Measurements from ENCODE around the gene MAGEL2. TPM values are rescaled to one million over a fixed set of nuclear protein-coding genes. Genes with fewer than 3 reads are reported as not detected.

MAGEL2 gene
- total RNA-seq, 1 experiment from 2014 or later = not detected

GRCh38 chr15:23690450-23690852 is 42.8 kb upstream of the MAGEL2 start:
- no TSS peak for BruUV-seq (replicated peaks)
- RAD21 ChIA-PET (ENCODE audit: low non-redundant PET in 1 of 2, low total read pairs in 2 of 2, uncharacterized antibody in 2 of 2, unreplicated experiment in 2 of 2) = no interaction called here
- no peaks in the 10 kb centered on the region for H3K9me2 ChIP-seq (ENCODE audit: insufficient read depth)

More at GRCh38 chr15:23690450-23690852, 42.8 kb upstream of the MAGEL2 start:
- TF ChIP-seq ZFX (IDR thresholded peaks at IDR 0.05) (no peak), ZNF274 (IDR thresholded peaks at IDR 0.05; ENCODE audit: low read depth, low read length) (no peak), TCF7L2 (IDR thresholded peaks at IDR 0.05; ENCODE audit: borderline replicate concordance, extremely low read depth, insufficient read depth, insufficient read length) (no peak), RAD21 (IDR thresholded peaks at IDR 0.05; ENCODE audit: low read depth) (no peak), POLR2AphosphoS5 (IDR thresholded peaks at IDR 0.05; ENCODE audit: low read depth, low read length) (no peak), CBX3 (IDR thresholded peaks at IDR 0.05; ENCODE audit: low read depth) (no peak), REST (IDR thresholded peaks at IDR 0.05; ENCODE audit: low read depth) (no peak)
- Histone ChIP-seq H3K36me3 (ENCODE audit: control insufficient read depth in 1 of 2, insufficient read depth in 2 of 2, low read length in 2 of 2) (no peaks in the 10 kb centered on the region), H2AFZ (ENCODE audit: low read depth, low read length, poor library complexity, severe bottlenecking) (no peak overlapping the region), H3K27ac (ENCODE audit: low read depth, low read length) (no peak overlapping the region), H3K9ac (ENCODE audit: low read length) (no peak overlapping the region), H4K20me1 (ENCODE audit: insufficient read depth) (no peaks in the 10 kb centered on the region), H3K4me3 (replicated peaks in 1 of 2; ENCODE audit: low read depth in 1 of 2, low read length in 2 of 2) (no peak overlapping the region), H3K4me1 (ENCODE audit: control insufficient read depth in 1 of 2, insufficient read depth in 2 of 2, low read length in 2 of 2) (no peaks in the 10 kb centered on the region), H3K79me2 (ENCODE audit: insufficient read depth, low read length) (no peaks in the 10 kb centered on the region), H3K27me3 (ENCODE audit: insufficient read depth, low read length) (no peaks in the 10 kb centered on the region), H3K4me2 (ENCODE audit: low read length) (no peak overlapping the region), H3K9me3 (ENCODE audit: control insufficient read depth in 1 of 2, insufficient read depth in 1 of 2, low read depth in 1 of 2, low read length in 2 of 2) (peaks cover 5 to 37% of the 10 kb centered on the region in 2 experiments; a peak in 2 of 4 replicates)
- no peak for ATAC-seq
- no peak for DNase-seq (ENCODE audit: low read depth, low spot score)
- CTCF ChIA-PET = no interaction called here
- POLR2A ChIA-PET = no interaction called here
- intact Hi-C loops (cut with micrococcal nuclease) = no loop called here
